ENCODE results near the gene TSC2.

The TSC2 gene

DNA sequence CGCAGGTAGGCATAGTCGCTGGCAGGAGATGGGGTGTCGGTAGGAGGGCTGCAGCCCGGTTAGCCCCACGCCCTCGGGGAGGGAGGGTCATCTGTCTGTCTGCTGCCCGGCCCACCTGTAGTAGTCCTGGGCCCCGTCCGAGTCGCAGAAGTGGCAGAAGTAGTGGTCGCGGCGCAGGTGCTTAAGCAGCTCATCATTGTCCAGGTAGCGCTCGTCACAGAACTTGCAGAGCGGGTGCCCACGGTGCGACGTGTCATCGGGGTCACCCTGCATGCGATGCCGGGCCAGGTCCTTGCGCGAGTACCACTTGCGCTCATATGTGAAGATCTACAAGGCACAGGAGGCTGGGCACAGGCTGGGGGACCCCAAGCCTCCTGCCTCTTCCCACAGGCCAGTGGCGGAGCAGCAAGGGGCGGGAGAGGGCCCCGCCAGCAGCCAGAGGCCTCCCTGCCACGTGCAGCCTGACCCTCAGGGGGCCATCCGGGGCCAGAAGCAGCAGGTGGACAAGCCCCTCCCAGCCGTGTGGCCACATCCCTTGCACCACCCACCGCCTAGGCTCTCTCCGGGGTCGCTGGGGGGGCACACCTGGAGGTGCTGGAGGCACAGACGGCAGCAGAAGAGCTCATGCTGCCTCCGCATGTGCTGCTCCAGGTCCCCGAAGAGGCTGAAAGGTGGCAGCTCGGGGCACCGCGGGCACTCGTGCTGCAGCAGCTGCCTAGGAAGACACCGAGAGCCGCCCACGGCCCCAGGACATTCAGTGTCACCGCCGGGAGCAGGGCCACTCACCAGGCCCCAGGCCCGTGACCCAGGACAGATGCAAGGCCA is 45.2 kb upstream of the TSC2 start:
- H3K36me3 ChIP-seq (ENCODE audit: insufficient read depth, low read length) = peaks cover 67% of the 10 kb centered on the region
- H3K9me2 ChIP-seq (ENCODE audit: low read depth, low read length) = no peaks in the 10 kb centered on the region
- no peak for TF ChIP-seq EZH2 (IDR thresholded peaks at IDR 0.05; ENCODE audit: borderline replicate concordance, low read length)
- TF ChIP-seq, protein P1, sequence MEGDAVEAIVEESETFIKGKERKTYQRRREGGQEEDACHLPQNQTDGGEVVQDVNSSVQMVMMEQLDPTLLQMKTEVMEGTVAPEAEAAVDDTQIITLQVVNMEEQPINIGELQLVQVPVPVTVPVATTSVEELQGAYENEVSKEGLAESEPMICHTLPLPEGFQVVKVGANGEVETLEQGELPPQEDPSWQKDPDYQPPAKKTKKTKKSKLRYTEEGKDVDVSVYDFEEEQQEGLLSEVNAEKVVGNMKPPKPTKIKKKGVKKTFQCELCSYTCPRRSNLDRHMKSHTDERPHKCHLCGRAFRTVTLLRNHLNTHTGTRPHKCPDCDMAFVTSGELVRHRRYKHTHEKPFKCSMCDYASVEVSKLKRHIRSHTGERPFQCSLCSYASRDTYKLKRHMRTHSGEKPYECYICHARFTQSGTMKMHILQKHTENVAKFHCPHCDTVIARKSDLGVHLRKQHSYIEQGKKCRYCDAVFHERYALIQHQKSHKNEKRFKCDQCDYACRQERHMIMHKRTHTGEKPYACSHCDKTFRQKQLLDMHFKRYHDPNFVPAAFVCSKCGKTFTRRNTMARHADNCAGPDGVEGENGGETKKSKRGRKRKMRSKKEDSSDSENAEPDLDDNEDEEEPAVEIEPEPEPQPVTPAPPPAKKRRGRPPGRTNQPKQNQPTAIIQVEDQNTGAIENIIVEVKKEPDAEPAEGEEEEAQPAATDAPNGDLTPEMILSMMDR (IDR thresholded peaks at IDR 0.05; ENCODE audit: low read length) = no peak
- no peaks in the 10 kb centered on the region for H3K79me2 ChIP-seq (ENCODE audit: insufficient read depth, low read length)
- H3K9me3 ChIP-seq (ENCODE audit: low read length) = no peaks in the 10 kb centered on the region
- H3K4me1 ChIP-seq (ENCODE audit: insufficient read depth, low read length, severe bottlenecking) = peaks cover 31% of the 10 kb centered on the region
- H4K20me1 ChIP-seq (ENCODE audit: insufficient read depth, low read length) = no peaks in the 10 kb centered on the region
- H3K4me3 ChIP-seq (ENCODE audit: low read depth, low read length, poor library complexity, severe bottlenecking) = no peak overlapping the region
- H3K27me3 ChIP-seq (ENCODE audit: insufficient read depth, low read length) = no peaks in the 10 kb centered on the region
- H2AFZ ChIP-seq (ENCODE audit: low read length) = no peak overlapping the region
- no peak overlapping the region for H3K9ac ChIP-seq (ENCODE audit: low read length)
- no peak overlapping the region for H3K27ac ChIP-seq (ENCODE audit: low read depth, low read length, poor library complexity, severe bottlenecking)
- no peak overlapping the region for H3K4me2 ChIP-seq (ENCODE audit: low read length)
- H3F3A ChIP-seq (ENCODE audit: insufficient read depth, low read length) = no peaks in the 10 kb centered on the region

DNA sequence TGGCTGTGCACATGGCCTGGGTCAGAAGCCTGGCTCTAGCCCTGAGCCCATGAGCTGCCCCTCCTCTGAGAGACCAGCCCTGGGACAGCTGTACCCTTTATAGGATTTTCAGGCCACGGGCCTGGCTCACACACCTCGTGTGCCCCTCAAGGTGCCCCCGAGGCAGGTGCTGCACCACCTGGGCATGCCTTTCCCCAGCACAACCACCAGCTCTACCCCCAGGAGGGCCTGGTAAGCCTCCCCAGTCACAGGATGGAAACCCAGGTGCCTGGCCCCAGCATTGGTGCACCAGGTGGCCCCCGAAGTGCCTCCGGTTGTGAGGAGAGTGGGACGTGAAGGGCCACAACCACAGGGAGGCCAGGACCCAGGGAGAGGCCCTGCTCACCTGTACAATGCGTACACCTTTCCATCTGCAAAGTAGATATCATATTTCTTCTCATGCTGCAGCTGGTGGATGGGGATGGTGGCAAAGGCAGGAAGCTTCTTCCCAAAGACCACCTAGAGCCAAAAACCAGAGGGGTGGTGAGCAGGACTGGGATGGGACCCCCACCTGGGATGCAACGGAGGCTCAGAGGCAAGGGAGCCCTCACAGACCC is 44.5 kb upstream of the TSC2 start:
- Histone ChIP-seq H3K9me3 (ENCODE audit: low read length) (no peaks in the 10 kb centered on the region), H3K4me2 (ENCODE audit: low read length) (no peak overlapping the region), H3K36me3 (ENCODE audit: insufficient read depth, low read length) (peaks cover 60% of the 10 kb centered on the region), H3K4me3 (ENCODE audit: low read depth, low read length, poor library complexity, severe bottlenecking) (no peak overlapping the region), H3K79me2 (ENCODE audit: insufficient read depth, low read length) (peaks cover 4% of the 10 kb centered on the region), H3K27ac (ENCODE audit: low read depth, low read length, poor library complexity, severe bottlenecking) (no peak overlapping the region), H2AFZ (ENCODE audit: low read length) (no peak overlapping the region), H3K9ac (ENCODE audit: low read length) (no peak overlapping the region), H3K27me3 (ENCODE audit: insufficient read depth, low read length) (no peaks in the 10 kb centered on the region), H4K20me1 (ENCODE audit: insufficient read depth, low read length) (no peaks in the 10 kb centered on the region), H3F3A (ENCODE audit: insufficient read depth, low read length) (no peaks in the 10 kb centered on the region), H3K4me1 (ENCODE audit: insufficient read depth, low read length, severe bottlenecking) (peaks cover 38% of the 10 kb centered on the region), H3K9me2 (ENCODE audit: low read depth, low read length) (no peaks in the 10 kb centered on the region)
- TF ChIP-seq, protein P1 (IDR thresholded peaks at IDR 0.05; ENCODE audit: low read length) = no peak
- TF ChIP-seq EZH2 (IDR thresholded peaks at IDR 0.05; ENCODE audit: borderline replicate concordance, low read length) = no peak

DNA sequence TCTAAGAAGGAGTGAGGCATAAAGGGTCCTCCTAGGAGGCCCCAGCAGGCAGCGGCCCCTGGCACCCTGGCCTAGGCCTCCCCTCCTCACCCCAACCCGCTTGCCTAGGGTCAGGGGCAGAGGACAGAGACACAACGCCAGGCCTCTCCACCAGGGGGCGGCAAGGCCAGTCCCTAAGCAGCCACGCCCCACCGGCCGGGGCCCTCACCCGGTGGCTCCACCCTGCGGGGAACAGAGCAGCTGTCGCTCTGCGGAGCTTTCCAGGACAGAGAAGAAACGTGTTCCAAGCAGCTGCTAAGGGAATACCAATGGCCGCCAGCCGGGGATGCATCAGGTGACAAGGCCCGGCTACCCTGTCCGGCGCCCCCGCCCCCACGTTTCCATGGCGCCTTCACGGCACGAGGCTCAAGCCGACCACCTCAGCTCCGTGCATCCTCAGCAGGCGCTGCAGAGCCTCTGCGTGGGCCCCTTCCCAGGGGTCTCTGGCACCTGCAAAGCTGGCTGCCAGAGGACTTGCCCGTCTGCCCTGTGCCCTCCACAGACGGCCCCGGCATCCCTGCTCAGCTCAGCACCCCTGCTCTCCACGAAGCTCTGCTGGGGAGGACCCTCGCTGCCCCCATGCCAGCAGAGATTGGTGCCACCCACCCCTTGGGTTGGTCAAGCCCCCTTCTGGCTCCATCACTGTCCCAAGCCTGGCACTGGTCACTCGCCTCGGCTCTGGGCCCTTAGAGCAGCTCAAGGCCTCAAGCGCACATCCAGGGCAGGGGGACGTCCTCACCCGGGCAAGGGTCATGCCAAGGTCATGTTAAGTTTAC is 43.8 kb upstream of the TSC2 start:
- Histone ChIP-seq H3K4me1 (ENCODE audit: insufficient read depth, low read length, severe bottlenecking) (peaks cover 45% of the 10 kb centered on the region), H3K79me2 (ENCODE audit: insufficient read depth, low read length) (peaks cover 9% of the 10 kb centered on the region), H3K27ac (ENCODE audit: low read depth, low read length, poor library complexity, severe bottlenecking) (no peak overlapping the region), H2AFZ (ENCODE audit: low read length) (no peak overlapping the region), H3K9me3 (ENCODE audit: low read length) (no peaks in the 10 kb centered on the region), H3K9ac (ENCODE audit: low read length) (no peak overlapping the region), H3F3A (ENCODE audit: insufficient read depth, low read length) (no peaks in the 10 kb centered on the region), H3K27me3 (ENCODE audit: insufficient read depth, low read length) (no peaks in the 10 kb centered on the region), H3K9me2 (ENCODE audit: low read depth, low read length) (no peaks in the 10 kb centered on the region), H3K36me3 (ENCODE audit: insufficient read depth, low read length) (peaks cover 53% of the 10 kb centered on the region), H4K20me1 (ENCODE audit: insufficient read depth, low read length) (no peaks in the 10 kb centered on the region), H3K4me3 (ENCODE audit: low read depth, low read length, poor library complexity, severe bottlenecking) (no peak overlapping the region), H3K4me2 (ENCODE audit: low read length) (peak overlapping the region; percentile 6; the same call in 1 of the 2 replicates)
- TF ChIP-seq, protein P1 (IDR thresholded peaks at IDR 0.05; ENCODE audit: low read length) = peak; percentile 94
- no peak for TF ChIP-seq EZH2 (IDR thresholded peaks at IDR 0.05; ENCODE audit: borderline replicate concordance, low read length)
